HepG2 (cell line): Measurements from ENCODE around the gene APCDD1L.

ENCODE experiments used
- MXI1 ChIP-seq: IDR thresholded peaks from 3 replicates; pipeline ENCODE4 v1.6.1; 2012; ENCODE audit warnings: low read depth, low read length, inconsistent platforms, borderline replicate concordance
- NFE2 ChIP-seq: sonication (generic); formaldehyde crosslinking; IDR thresholded peaks from 2 replicates; pipeline ENCODE4 v1.4.0; 2020; ENCODE audit warnings: missing genetic modification reagents
- REST ChIP-seq, 2 experiments: IDR thresholded peaks; 2 replicates each; pipeline ENCODE4 v1.6.1; 2011 to 2012; ENCODE audit warnings: low read length in 2 of 2, borderline replicate concordance in 1 of 2, low read depth in 1 of 2, mild to moderate bottlenecking in 1 of 2, moderate library complexity in 1 of 2
- ZNF138 ChIP-seq: sonication (generic); formaldehyde crosslinking; IDR thresholded peaks from 2 replicates; pipeline ENCODE4 v1.5.0; 2020; ENCODE audit warnings: mild to moderate bottlenecking, low read depth, missing genetic modification reagents
- ZNF652 ChIP-seq: IDR thresholded peaks from 2 replicates; pipeline ENCODE4 v1.6.1; 2016; ENCODE audit warnings: low read depth, borderline replicate concordance

- TF ChIP-seq ZNF138 (CRISPR knock-in tag) (no peak), REST (IDR thresholded peaks at IDR 0.05; ENCODE audit: borderline replicate concordance in 1 of 2, low read depth in 1 of 2, low read length in 2 of 2) (no peak), NFE2 (no peak), MXI1 (no peak), ZNF652 (CRISPR knock-in tag) (no peak)
Observed at GRCh38 chr20:58510921-58511320, 4.3 kb downstream of the APCDD1L start.
